ENCODE results near the gene SNX32.

The SNX32 gene

GRCh38 chr11:65863889-65864705 is 30.3 kb downstream of the SNX32 start:
- Histone ChIP-seq H3K9ac (ENCODE audit: low read depth, low read length, poor library complexity, severe bottlenecking) (no peak overlapping the region), H3K27me3 (ENCODE audit: insufficient read depth, low read length, poor library complexity, severe bottlenecking) (peaks cover 5% of the 10 kb centered on the region), H3K4me1 (ENCODE audit: insufficient read depth, low read length, poor library complexity, severe bottlenecking) (peaks cover 18% of the 10 kb centered on the region), H3F3A (ENCODE audit: low read depth) (no peaks in the 10 kb centered on the region), H3K9me2 (replicated peaks; ENCODE audit: low read depth, low read length) (no peaks in the 10 kb centered on the region), H3K4me3 (ENCODE audit: low read length, poor library complexity, severe bottlenecking) (no peak overlapping the region), H3K4me2 (ENCODE audit: low read depth, low read length, poor library complexity, severe bottlenecking) (no peak overlapping the region), H3K9me3 (ENCODE audit: insufficient read depth, low read depth, low read length) (no peaks in the 10 kb centered on the region), H3K79me2 (ENCODE audit: insufficient read depth, low read length) (peaks cover 47% of the 10 kb centered on the region), H4K20me1 (ENCODE audit: insufficient read depth, low read length, poor library complexity, severe bottlenecking) (peaks cover 23% of the 10 kb centered on the region), H3K36me3 (ENCODE audit: insufficient read depth, low read length) (peaks cover 25% of the 10 kb centered on the region; the same call in 1 of the 2 replicates), H2AFZ (ENCODE audit: low read length) (no peak overlapping the region)
- TF ChIP-seq, protein P1, sequence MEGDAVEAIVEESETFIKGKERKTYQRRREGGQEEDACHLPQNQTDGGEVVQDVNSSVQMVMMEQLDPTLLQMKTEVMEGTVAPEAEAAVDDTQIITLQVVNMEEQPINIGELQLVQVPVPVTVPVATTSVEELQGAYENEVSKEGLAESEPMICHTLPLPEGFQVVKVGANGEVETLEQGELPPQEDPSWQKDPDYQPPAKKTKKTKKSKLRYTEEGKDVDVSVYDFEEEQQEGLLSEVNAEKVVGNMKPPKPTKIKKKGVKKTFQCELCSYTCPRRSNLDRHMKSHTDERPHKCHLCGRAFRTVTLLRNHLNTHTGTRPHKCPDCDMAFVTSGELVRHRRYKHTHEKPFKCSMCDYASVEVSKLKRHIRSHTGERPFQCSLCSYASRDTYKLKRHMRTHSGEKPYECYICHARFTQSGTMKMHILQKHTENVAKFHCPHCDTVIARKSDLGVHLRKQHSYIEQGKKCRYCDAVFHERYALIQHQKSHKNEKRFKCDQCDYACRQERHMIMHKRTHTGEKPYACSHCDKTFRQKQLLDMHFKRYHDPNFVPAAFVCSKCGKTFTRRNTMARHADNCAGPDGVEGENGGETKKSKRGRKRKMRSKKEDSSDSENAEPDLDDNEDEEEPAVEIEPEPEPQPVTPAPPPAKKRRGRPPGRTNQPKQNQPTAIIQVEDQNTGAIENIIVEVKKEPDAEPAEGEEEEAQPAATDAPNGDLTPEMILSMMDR (conservative IDR thresholded peaks at IDR 0.05; ENCODE audit: low read length), result no peak
- TF ChIP-seq EZH2phosphoT487 (IDR thresholded peaks at IDR 0.05; ENCODE audit: borderline replicate concordance), result no peak

- no peaks in the 10 kb centered on the region for H3F3A ChIP-seq (ENCODE audit: low read depth)
- H3K4me2 ChIP-seq (ENCODE audit: low read depth, low read length, poor library complexity, severe bottlenecking), result no peak overlapping the region
- H3K36me3 ChIP-seq (ENCODE audit: insufficient read depth, low read length), result peaks cover 25% of the 10 kb centered on the region; the same call in 1 of the 2 replicates
- H2AFZ ChIP-seq (ENCODE audit: low read length), result no peak overlapping the region
- TF ChIP-seq, protein P1 (conservative IDR thresholded peaks at IDR 0.05; ENCODE audit: low read length), result no peak
- no peak for TF ChIP-seq EZH2phosphoT487 (IDR thresholded peaks at IDR 0.05; ENCODE audit: borderline replicate concordance)
- peaks cover 23% of the 10 kb centered on the region for H4K20me1 ChIP-seq (ENCODE audit: insufficient read depth, low read length, poor library complexity, severe bottlenecking)
- no peaks in the 10 kb centered on the region for H3K9me2 ChIP-seq (replicated peaks; ENCODE audit: low read depth, low read length)
- peaks cover 47% of the 10 kb centered on the region for H3K79me2 ChIP-seq (ENCODE audit: insufficient read depth, low read length)
- H3K27me3 ChIP-seq (ENCODE audit: insufficient read depth, low read length, poor library complexity, severe bottlenecking), result peaks cover 5% of the 10 kb centered on the region
- peaks cover 20% of the 10 kb centered on the region for H3K4me1 ChIP-seq (ENCODE audit: insufficient read depth, low read length, poor library complexity, severe bottlenecking)
- H3K4me3 ChIP-seq (ENCODE audit: low read length, poor library complexity, severe bottlenecking), result no peak overlapping the region
- no peaks in the 10 kb centered on the region for H3K9me3 ChIP-seq (ENCODE audit: insufficient read depth, low read depth, low read length)
- H3K9ac ChIP-seq (ENCODE audit: low read depth, low read length, poor library complexity, severe bottlenecking), result no peak overlapping the region
These were observed 31.1 kb downstream of the SNX32 start for GRCh38 chr11:65864706-65865471.

- no peaks in the 10 kb centered on the region for H3F3A ChIP-seq (ENCODE audit: low read depth)
- no peak overlapping the region for H3K4me3 ChIP-seq (ENCODE audit: low read length, poor library complexity, severe bottlenecking)
- peaks cover 5% of the 10 kb centered on the region for H3K27me3 ChIP-seq (ENCODE audit: insufficient read depth, low read length, poor library complexity, severe bottlenecking)
- H3K4me1 ChIP-seq (ENCODE audit: insufficient read depth, low read length, poor library complexity, severe bottlenecking), result peaks cover 27% of the 10 kb centered on the region
- no peak overlapping the region for H2AFZ ChIP-seq (ENCODE audit: low read length)
- H3K9me2 ChIP-seq (replicated peaks; ENCODE audit: low read depth, low read length), result no peaks in the 10 kb centered on the region
- no peak overlapping the region for H3K9ac ChIP-seq (ENCODE audit: low read depth, low read length, poor library complexity, severe bottlenecking)
- H3K79me2 ChIP-seq (ENCODE audit: insufficient read depth, low read length), result peaks cover 46% of the 10 kb centered on the region
- H3K36me3 ChIP-seq (ENCODE audit: insufficient read depth, low read length), result peaks cover 25% of the 10 kb centered on the region; the same call in 1 of the 2 replicates
- peaks cover 23% of the 10 kb centered on the region for H4K20me1 ChIP-seq (ENCODE audit: insufficient read depth, low read length, poor library complexity, severe bottlenecking)
- TF ChIP-seq, protein P1 (conservative IDR thresholded peaks at IDR 0.05; ENCODE audit: low read length), result no peak
- no peak for TF ChIP-seq EZH2phosphoT487 (IDR thresholded peaks at IDR 0.05; ENCODE audit: borderline replicate concordance)
- H3K9me3 ChIP-seq (ENCODE audit: insufficient read depth, low read depth, low read length), result no peaks in the 10 kb centered on the region
- H3K4me2 ChIP-seq (ENCODE audit: low read depth, low read length, poor library complexity, severe bottlenecking), result no peak overlapping the region
These were observed 31.9 kb downstream of the SNX32 start for GRCh38 chr11:65865550-65866172.
